Occipital lobe (tissue), 2 donors: ENCODE results near the gene BCR. TPM values are rescaled to one million over a fixed set of nuclear protein-coding genes. Genes with fewer than 3 reads are reported as not detected.

Experiments used
- DNase-seq: peaks from one replicate; lab custom pipeline; 2025; lab: John Stamatoyannopoulos, UW
- total RNA-seq: library from RNA; depleted of rRNA; stranded (reverse); fragments of >200 nt; gene quantifications from one replicate; pipeline ENCODE4 v1.2.3, GENCODE V29; 2014

Gene BCR
- total RNA-seq, 1 donor from 2014 or later = 53.2 TPM

GRCh38 chr22:23229646-23230045, 49.3 kb downstream of the BCR start:
- no peak for DNase-seq

- DNase-seq = no peak
Observed at GRCh38 chr22:23230348-23231068, 50.2 kb downstream of the BCR start.

- no peak for DNase-seq
Observed at GRCh38 chr22:23231471-23232093, 51.3 kb downstream of the BCR start.

GRCh38 chr22:23232094-23232905, 52.0 kb downstream of the BCR start:
- DNase-seq = no peak

GRCh38 chr22:23233084-23233531, 52.8 kb downstream of the BCR start:
- no peak for DNase-seq

GRCh38 chr22:23233752-23234408, 53.6 kb downstream of the BCR start:
- DNase-seq = no peak

GRCh38 chr22:23234409-23235161, 54.3 kb downstream of the BCR start:
- no peak for DNase-seq

GRCh38 chr22:23235425-23235824, 55.1 kb downstream of the BCR start:
- no peak for DNase-seq

GRCh38 chr22:23236026-23236425, 55.7 kb downstream of the BCR start:
- no peak for DNase-seq

- DNase-seq = no peak
Observed at GRCh38 chr22:23236440-23237184, 56.3 kb downstream of the BCR start.

GRCh38 chr22:23237201-23237798, 57.0 kb downstream of the BCR start:
- DNase-seq = peak; percentile 90

GRCh38 chr22:23237841-23238240, 57.5 kb downstream of the BCR start:
- no peak for DNase-seq

- no peak for DNase-seq
Observed at GRCh38 chr22:23238707-23239106, 58.4 kb downstream of the BCR start.

- no peak for DNase-seq
Observed at GRCh38 chr22:23239429-23239828, 59.1 kb downstream of the BCR start.

GRCh38 chr22:23240639-23241389, 60.5 kb downstream of the BCR start:
- DNase-seq = no peak

- DNase-seq = no peak
Observed at GRCh38 chr22:23241562-23242472, 61.5 kb downstream of the BCR start.

- no peak for DNase-seq
Observed at GRCh38 chr22:23242473-23243001, 62.2 kb downstream of the BCR start.
